Fibroblast of pulmonary artery (primary cell): ENCODE results near the gene THUMPD2.
"Not testable (repeated sequence)": the region's sequence is repeated elsewhere in the genome, so short reads cannot be mapped to it uniquely, and the experiment has no call there.

Source experiments
- DNase-seq: peaks from one replicate; pipeline ENCODE4 v3.0.0-alpha.2; 2010; ENCODE audit warnings: low read depth
- H3K4me3 ChIP-seq: replicated peaks from 2 replicates; pipeline ENCODE4 v1.5.1; 2011; ENCODE audit warnings: low read depth, mild to moderate bottlenecking, control low read depth, low read length, moderate library complexity
- CTCF ChIP-seq: IDR thresholded peaks from 2 replicates; pipeline ENCODE4 v1.5.1; 2011; ENCODE audit warnings: mild to moderate bottlenecking, control low read depth, low read length, inconsistent platforms; ENCODE audit errors: missing control alignments

THUMPD2 gene

GRCh38 chr2:39728941-39729351 is 50.1 kb downstream of the THUMPD2 start:
- peak; percentile 55 for DNase-seq
- peak; percentile 79 for TF ChIP-seq CTCF
- no peak overlapping the region for H3K4me3 ChIP-seq

GRCh38 chr2:39728085-39728484 is 51.0 kb downstream of the THUMPD2 start:
- H3K4me3 ChIP-seq, DNase-seq: not testable (repeated sequence)

GRCh38 chr2:39725401-39725800 is 53.7 kb downstream of the THUMPD2 start:
- peak; percentile 36 for DNase-seq
- no peak overlapping the region for H3K4me3 ChIP-seq
- no peak for TF ChIP-seq CTCF

GRCh38 chr2:39724828-39725144 is 54.3 kb downstream of the THUMPD2 start:
- no peak for DNase-seq
- H3K4me3 ChIP-seq = no peak overlapping the region
- no peak for TF ChIP-seq CTCF

- no peak overlapping the region for H3K4me3 ChIP-seq
- TF ChIP-seq CTCF = no peak
- DNase-seq = no peak
These were observed 54.9 kb downstream of the THUMPD2 start for GRCh38 chr2:39723946-39724827.

GRCh38 chr2:39723497-39723896 is 55.6 kb downstream of the THUMPD2 start:
- DNase-seq = no peak
- no peak overlapping the region for H3K4me3 ChIP-seq
- no peak for TF ChIP-seq CTCF

- TF ChIP-seq CTCF = no peak
These were observed 58.1 kb downstream of the THUMPD2 start for GRCh38 chr2:39720970-39721369.

More at GRCh38 chr2:39720970-39721369, 58.1 kb downstream of the THUMPD2 start:
- H3K4me3 ChIP-seq = no peak overlapping the region
- DNase-seq = no peak
